ENCODE results near the gene ADGRF4.

DNA sequence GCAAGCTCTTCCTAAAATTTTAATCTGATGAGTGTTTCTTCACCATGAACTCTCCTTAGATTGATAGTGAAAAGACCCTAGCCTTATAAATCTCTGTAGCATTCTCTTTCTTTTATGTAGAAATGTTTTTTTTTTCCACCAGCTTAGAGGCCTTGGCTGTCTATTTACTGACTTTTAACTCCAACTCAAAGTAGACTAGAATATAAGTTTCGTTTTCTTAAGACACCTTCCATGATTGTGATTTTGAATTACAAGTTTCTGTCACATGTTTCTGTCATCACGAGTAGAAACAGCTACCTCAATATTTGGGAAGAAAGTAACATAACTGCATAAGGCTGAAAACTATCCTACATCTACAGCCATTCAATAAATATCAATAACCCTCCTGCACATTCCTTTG lies 17.8 kb downstream of the ADGRF4 start:
- TF ChIP-seq POLR2AphosphoS5 (IDR thresholded peaks at IDR 0.05; ENCODE audit: borderline replicate concordance, low read depth, low read length) (no peak), FOXP2 (optimal IDR thresholded peaks at IDR 0.05; ENCODE audit: control extremely low read depth, extremely low read length, insufficient read depth) (no peak), EZH2 (IDR thresholded peaks at IDR 0.05) (no peak)
